Endothelial cell of umbilical vein (primary cell): ENCODE data around the gene OR13C2. TPM values are rescaled to one million over a fixed set of nuclear protein-coding genes. Genes with fewer than 3 reads are reported as not detected.

Experiments used
- BruUV-seq: library from RNA; stranded (reverse); fragments of 400-500 nt; replicated peaks from 2 replicates; lab custom pipeline; 2021; lab: Mats Ljungman, UMichigan
- CTCF ChIA-PET: fragments of 300-600, 350-600 bp; sonication (Branson Sonifier 250); formaldehyde crosslinking; loops from one replicate; lab custom pipeline; 2021; ENCODE audit warnings: antibody characterized with exemption, inconsistent platforms; lab: Charles Lee
- POLR2A ChIA-PET: fragments of 300-600, 350-600 bp; sonication (Branson Sonifier 250); formaldehyde crosslinking; loops from one replicate; lab custom pipeline; 2021; ENCODE audit warnings: antibody characterized with exemption, inconsistent platforms; lab: Charles Lee
- DNase-seq: peaks from one replicate; pipeline ENCODE4 v3.0.0-alpha.2; 2011; ENCODE audit warnings: low read depth, low spot score
- FAIRE-seq: peaks from 2 replicates; lab custom pipeline; 2011; peaks lifted over from hg19 to GRCh38; lab: Jason Lieb, UNC
- H2AFZ ChIP-seq: 2 replicates; pipeline ENCODE4 v1.6.0; 2012; ENCODE audit warnings: low read depth, low read length, control low read depth, inconsistent platforms
- H3K27ac ChIP-seq: 2 replicates; pipeline ENCODE4 v1.5.1; 2011; ENCODE audit warnings: low read depth, mild to moderate bottlenecking, control low read depth, low read length, moderate library complexity; ENCODE audit not compliant: insufficient read depth
- H3K27me3 ChIP-seq, 2 experiments: 2 replicates each; pipeline versions ENCODE4 v1.6.0 to v1.6.1; 2011; ENCODE audit warnings: low read length in 2 of 2, mixed read lengths in 1 of 2; ENCODE audit not compliant: control insufficient read depth in 2 of 2, insufficient read depth in 2 of 2
- H3K36me3 ChIP-seq, 2 experiments: 2 replicates in 1 of 2; 3 replicates in 1 of 2; pipeline ENCODE4 v1.5.1; 2011; ENCODE audit warnings: low read length in 2 of 2, mild to moderate bottlenecking in 1 of 2, moderate library complexity in 1 of 2; ENCODE audit not compliant: control insufficient read depth in 2 of 2, insufficient read depth in 2 of 2; ENCODE audit errors: extremely low read depth in 1 of 2
- H3K4me1 ChIP-seq: 3 replicates; pipeline ENCODE4 v1.5.1; 2011; ENCODE audit warnings: mild to moderate bottlenecking, low read length; ENCODE audit not compliant: control insufficient read depth, insufficient read depth; ENCODE audit errors: extremely low read depth
- H3K4me2 ChIP-seq: 2 replicates; pipeline ENCODE4 v1.6.1; 2011; ENCODE audit warnings: low read length, control low read depth, mixed read lengths; ENCODE audit not compliant: insufficient read depth
- H3K4me3 ChIP-seq, 3 experiments: fragments of 200-600 bp in 1 of 3; sonication (generic), shearing (Covaris generic) in 1 of 3; replicated peaks in 1 of 3; 2 replicates each; pipeline ENCODE4 v1.5.1; 2011 to 2016; ENCODE audit warnings: control low read depth in 3 of 3, low read length in 3 of 3, mild to moderate bottlenecking in 2 of 3, inconsistent platforms in 1 of 3, low read depth in 1 of 3, moderate library complexity in 1 of 3; ENCODE audit not compliant: insufficient read depth in 1 of 3
- H3K79me2 ChIP-seq: 2 replicates; pipeline ENCODE4 v1.6.0; 2012; ENCODE audit warnings: low read length, inconsistent platforms; ENCODE audit not compliant: control insufficient read depth, insufficient read depth
- H3K9ac ChIP-seq: replicated peaks from 2 replicates; pipeline ENCODE3; 2011; ENCODE audit warnings: low read length, control low read depth; ENCODE audit not compliant: insufficient read depth; ENCODE audit errors: extremely low read depth
- H3K9me1 ChIP-seq: replicated peaks from 3 replicates; pipeline ENCODE4 v1.6.0; 2011; ENCODE audit warnings: mild to moderate bottlenecking, low read length; ENCODE audit not compliant: control insufficient read depth, insufficient read depth; ENCODE audit errors: extremely low read depth
- H3K9me3 ChIP-seq: replicated peaks from 2 replicates; pipeline ENCODE4 v1.5.1; 2012; ENCODE audit warnings: low read length, inconsistent platforms; ENCODE audit not compliant: control insufficient read depth, insufficient read depth
- H4K20me1 ChIP-seq: replicated peaks from 2 replicates; pipeline ENCODE3; 2011; ENCODE audit warnings: mild to moderate bottlenecking, low read length; ENCODE audit not compliant: control insufficient read depth, insufficient read depth; ENCODE audit errors: extremely low read depth
- EZH2 ChIP-seq: IDR thresholded peaks from 2 replicates; pipeline ENCODE4 v1.6.1; 2012; ENCODE audit warnings: borderline replicate concordance, low read depth, mild to moderate bottlenecking, moderate library complexity, low read length, inconsistent platforms; ENCODE audit not compliant: severe bottlenecking
- FOS ChIP-seq: IDR thresholded peaks from 2 replicates; pipeline ENCODE4 v1.6.1; 2011; ENCODE audit warnings: mild to moderate bottlenecking, low read length, moderate library complexity, borderline replicate concordance; ENCODE audit not compliant: insufficient read depth
- GATA2 ChIP-seq: IDR thresholded peaks from 2 replicates; pipeline ENCODE4 v1.7.0; 2011; ENCODE audit warnings: low read depth, mild to moderate bottlenecking, moderate library complexity, mixed read lengths, low read length; ENCODE audit not compliant: insufficient read length, insufficient read depth
- JUN ChIP-seq: IDR thresholded peaks from 2 replicates; pipeline ENCODE4 v1.6.1; 2011; ENCODE audit warnings: borderline replicate concordance, low read depth; ENCODE audit not compliant: insufficient read length, insufficient read depth
- MAX ChIP-seq: IDR thresholded peaks from 2 replicates; pipeline ENCODE4 v1.6.1; 2011; ENCODE audit not compliant: insufficient read depth, insufficient read length
- MYC ChIP-seq: IDR thresholded peaks from one replicate; pipeline ENCODE4 v1.6.1; 2011; ENCODE audit warnings: mild to moderate bottlenecking, low read depth, low read length
- POLR2A ChIP-seq: IDR thresholded peaks from 2 replicates; pipeline ENCODE4 v1.6.1; 2012; ENCODE audit warnings: low read depth, mild to moderate bottlenecking, control low read depth, low read length
- POLR2AphosphoS5 ChIP-seq: IDR thresholded peaks from 2 replicates; pipeline ENCODE4 v1.6.1; 2012; ENCODE audit warnings: low read depth, mild to moderate bottlenecking, control low read depth, low read length, moderate library complexity; ENCODE audit not compliant: insufficient read depth
- dilution Hi-C: fragments of 300-500 bp; cut with MboI; formaldehyde crosslinking; loops from one replicate; pipeline ENCODE4 v1.15.0; 2019; ENCODE audit warnings: low sequenced_read_pairs; ENCODE audit not compliant: extremely low pct_ligation_motif_present
- intact Hi-C: fragments of 100-400 bp; cut with micrococcal nuclease; formaldehyde crosslinking; loops from one replicate; pipeline ENCODE4 v1.10.0; 2022
- polyA plus RNA-seq, 4 experiments: library from polyadenylated mRNA; depleted of rRNA in 3 of 4; stranded (reverse) in 3 of 4; unstranded in 1 of 4; fragments of >200 nt; gene quantifications; 2 replicates each; pipeline versions ENCODE4 v1.2.1 to v1.2.3, GENCODE V29; 2011 to 2012; ENCODE audit warnings: missing spikeins in 1 of 4
- total RNA-seq: library from RNA; stranded (reverse); gene quantifications from 2 replicates; pipeline ENCODE4 v1.2.3, GENCODE V29; 2021
- TF ChIP-seq, protein P1 (sequence below), 2 donors: IDR thresholded peaks; 1 replicate in 1 of 2; 2 replicates in 1 of 2; pipeline ENCODE4 v1.5.1; 2011; ENCODE audit warnings: low read length in 2 of 2, mild to moderate bottlenecking in 2 of 2, moderate library complexity in 2 of 2, control low read depth in 1 of 2, inconsistent platforms in 1 of 2, low read depth in 1 of 2; ENCODE audit not compliant: insufficient read depth in 1 of 2; ENCODE audit errors: extremely low read depth in 1 of 2

Gene OR13C2
- total and polyA plus RNA-seq, 2 donors (not counting 3 experiments of a cell fraction or from before 2014, with no cell fraction given), result not detected

- Histone ChIP-seq H3K9me3 (peaks cover under 1% of the 10 kb centered on the region), H3K36me3 (no peaks in the 10 kb centered on the region), H3K4me3 (no peak overlapping the region), H3K9ac (no peak overlapping the region), H3K4me2 (no peak overlapping the region), H2AFZ (no peak overlapping the region), H3K9me1 (no peaks in the 10 kb centered on the region), H4K20me1 (no peaks in the 10 kb centered on the region), H3K79me2 (no peaks in the 10 kb centered on the region), H3K27ac (no peak overlapping the region), H3K27me3 (no peaks in the 10 kb centered on the region), H3K4me1 (no peaks in the 10 kb centered on the region)
- ChIA-PET POLR2A (no interaction called here), CTCF (no interaction called here)
- DNase-seq, result no peak
- BruUV-seq, result no TSS peak
- no peak for FAIRE-seq
- dilution Hi-C loops (no loop called here), intact Hi-C loops (no loop called here)
- TF ChIP-seq, protein P1, sequence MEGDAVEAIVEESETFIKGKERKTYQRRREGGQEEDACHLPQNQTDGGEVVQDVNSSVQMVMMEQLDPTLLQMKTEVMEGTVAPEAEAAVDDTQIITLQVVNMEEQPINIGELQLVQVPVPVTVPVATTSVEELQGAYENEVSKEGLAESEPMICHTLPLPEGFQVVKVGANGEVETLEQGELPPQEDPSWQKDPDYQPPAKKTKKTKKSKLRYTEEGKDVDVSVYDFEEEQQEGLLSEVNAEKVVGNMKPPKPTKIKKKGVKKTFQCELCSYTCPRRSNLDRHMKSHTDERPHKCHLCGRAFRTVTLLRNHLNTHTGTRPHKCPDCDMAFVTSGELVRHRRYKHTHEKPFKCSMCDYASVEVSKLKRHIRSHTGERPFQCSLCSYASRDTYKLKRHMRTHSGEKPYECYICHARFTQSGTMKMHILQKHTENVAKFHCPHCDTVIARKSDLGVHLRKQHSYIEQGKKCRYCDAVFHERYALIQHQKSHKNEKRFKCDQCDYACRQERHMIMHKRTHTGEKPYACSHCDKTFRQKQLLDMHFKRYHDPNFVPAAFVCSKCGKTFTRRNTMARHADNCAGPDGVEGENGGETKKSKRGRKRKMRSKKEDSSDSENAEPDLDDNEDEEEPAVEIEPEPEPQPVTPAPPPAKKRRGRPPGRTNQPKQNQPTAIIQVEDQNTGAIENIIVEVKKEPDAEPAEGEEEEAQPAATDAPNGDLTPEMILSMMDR (IDR thresholded peaks at IDR 0.05; ENCODE audit: extremely low read depth in 1 of 2, insufficient read depth in 1 of 2, low read depth in 1 of 2, low read length in 2 of 2), result no peak
- no peak for TF ChIP-seq JUN
- no peak for TF ChIP-seq POLR2AphosphoS5
- no peak for TF ChIP-seq GATA2
- no peak for TF ChIP-seq EZH2
- TF ChIP-seq POLR2A, result no peak
- TF ChIP-seq MYC, result no peak
- TF ChIP-seq MAX, result no peak
- TF ChIP-seq FOS, result no peak
Measured at GRCh38 chr9:104564358-104564757, 41.1 kb downstream of the OR13C2 start.
